Breast epithelium (tissue), 4 donors: ENCODE data around the gene OSBPL5. TPM values are rescaled to one million over a fixed set of nuclear protein-coding genes. Genes with fewer than 3 reads are reported as not detected.

ENCODE experiments used
- DNase-seq, 2 donors: peaks; one replicate each; pipeline ENCODE4 v3.0.0-alpha.2; 2019; ENCODE audit warnings: low spot score in 2 of 2
- H3K27ac ChIP-seq, 2 donors: fragments of 200-600 bp; sonication (generic) in 1 of 2; one replicate each; pipeline ENCODE4 v1.5.1; 2016 to 2019; ENCODE audit warnings: mild to moderate bottlenecking in 1 of 2
- H3K27me3 ChIP-seq, 2 donors: fragments of 200-600 bp; sonication (generic) in 1 of 2; one replicate each; pipeline versions ENCODE4 v1.5.1 to v1.6.0; 2017 to 2019; ENCODE audit warnings: control low read depth in 1 of 2, mild to moderate bottlenecking in 1 of 2
- H3K36me3 ChIP-seq: fragments of 200-600 bp; one replicate; pipeline ENCODE4 v1.5.1; 2019
- H3K4me1 ChIP-seq, 2 donors: fragments of 200-600 bp; sonication (generic); one replicate each; pipeline ENCODE4 v1.5.1; 2016 to 2019; ENCODE audit warnings: control low read depth in 1 of 2
- H3K4me3 ChIP-seq, 3 donors: fragments of 200-600 bp; sonication (generic); 1 replicate in 2 of 3; 2 replicates in 1 of 3; pipeline ENCODE4 v1.5.1; 2016 to 2019; ENCODE audit warnings: mild to moderate bottlenecking in 3 of 3, moderate library complexity in 2 of 3
- H3K9me3 ChIP-seq, 2 donors: fragments of 200-600 bp; sonication (generic) in 1 of 2; one replicate each; pipeline ENCODE4 v1.5.1; 2016 to 2019; ENCODE audit warnings: control low read depth in 1 of 2
- POLR2A ChIP-seq: fragments of 450-650 bp; IDR thresholded peaks from one replicate; pipeline ENCODE4 v1.6.1; 2016; ENCODE audit warnings: antibody characterized with exemption, mild to moderate bottlenecking, moderate library complexity
- POLR2AphosphoS5 ChIP-seq, 3 donors: sonication (generic); formaldehyde crosslinking; IDR thresholded peaks; one replicate each; pipeline ENCODE4 v1.6.1; 2017; ENCODE audit warnings: antibody characterized with exemption in 3 of 3
- intact Hi-C: fragments of 100-400 bp; cut with DNase I; formaldehyde crosslinking; loops from one replicate; pipeline ENCODE4 v1.15.1; 2023; ENCODE audit warnings: low total_unique reads
- total RNA-seq, 3 donors: library from RNA; depleted of rRNA; stranded (reverse); fragments of >200 nt; gene quantifications; one replicate each; pipeline ENCODE4 v1.1.0, GENCODE V29; 2016
- TF ChIP-seq, protein P1 (sequence below), 3 donors: fragments of 450-650 bp; IDR thresholded peaks; one replicate each; pipeline ENCODE4 v1.5.1; 2016 to 2017; ENCODE audit warnings: antibody characterized with exemption in 3 of 3, mild to moderate bottlenecking in 3 of 3, moderate library complexity in 3 of 3

OSBPL5 gene
- total RNA-seq, 3 donors from 2014 or later, result 25.3 to 64.2 (median 27.8) TPM

DNA sequence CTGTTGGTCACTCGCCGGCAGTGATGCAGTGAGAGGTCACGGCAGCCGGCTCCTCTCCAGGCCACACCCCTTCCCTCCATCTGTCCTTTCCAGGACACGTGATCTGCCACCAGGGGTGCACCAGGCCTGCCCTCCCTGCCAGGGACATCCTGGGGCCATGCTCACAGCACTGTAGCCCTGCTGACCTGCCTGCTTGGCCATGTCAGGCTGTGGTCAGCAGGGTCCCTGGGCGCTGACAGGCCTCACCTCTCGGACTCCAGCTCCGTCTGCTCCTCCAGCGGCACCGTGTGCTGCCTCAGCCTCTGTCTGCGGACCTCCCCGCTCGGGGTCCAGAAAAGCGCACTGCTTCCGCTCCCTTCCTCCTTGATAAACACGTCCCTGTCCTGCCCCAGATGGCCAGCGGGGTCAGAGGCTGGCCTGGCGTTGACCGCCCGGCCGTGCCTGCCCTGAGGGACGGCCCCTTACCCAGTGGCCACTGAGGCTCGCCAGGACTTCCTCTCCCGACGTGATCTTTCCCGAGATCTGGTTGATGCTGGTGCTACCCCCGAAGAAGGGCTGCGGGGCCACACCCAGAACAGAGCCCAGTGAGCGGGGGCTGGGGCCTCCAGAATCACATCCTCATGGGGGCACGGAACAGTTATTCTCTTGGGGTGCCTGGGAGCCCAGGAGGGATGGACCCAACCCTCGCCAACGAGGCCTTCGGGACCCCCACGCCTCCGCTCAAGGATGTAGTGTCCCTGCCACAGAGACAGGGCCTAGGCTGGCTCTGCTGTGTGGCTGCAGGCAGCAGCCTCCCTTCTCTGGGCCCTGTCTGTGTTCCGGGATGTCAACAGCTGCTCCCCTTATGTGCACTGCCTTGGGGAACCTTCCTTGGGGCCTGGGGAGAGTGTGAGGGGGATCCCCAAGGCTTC is 71.6 kb downstream of the OSBPL5 start:
- H3K27me3 ChIP-seq, result no peaks in the 10 kb centered on the region
- H3K27ac ChIP-seq, result peak overlapping the region in 1 of 2 donors; percentile 63
- H3K4me1 ChIP-seq, result no peaks in the 10 kb centered on the region
- DNase-seq, result peak in 1 of 2 donors; percentile 31
- no peaks in the 10 kb centered on the region for H3K9me3 ChIP-seq
- intact Hi-C loops, result loop anchor here (5.0 to 10.0 kb wide), 2 partner anchors 56 to 1819 kb away; no protein-coding TSS in a partner anchor
- H3K36me3 ChIP-seq, result no peaks in the 10 kb centered on the region
- H3K4me3 ChIP-seq, result no peak overlapping the region
- TF ChIP-seq, protein P1, sequence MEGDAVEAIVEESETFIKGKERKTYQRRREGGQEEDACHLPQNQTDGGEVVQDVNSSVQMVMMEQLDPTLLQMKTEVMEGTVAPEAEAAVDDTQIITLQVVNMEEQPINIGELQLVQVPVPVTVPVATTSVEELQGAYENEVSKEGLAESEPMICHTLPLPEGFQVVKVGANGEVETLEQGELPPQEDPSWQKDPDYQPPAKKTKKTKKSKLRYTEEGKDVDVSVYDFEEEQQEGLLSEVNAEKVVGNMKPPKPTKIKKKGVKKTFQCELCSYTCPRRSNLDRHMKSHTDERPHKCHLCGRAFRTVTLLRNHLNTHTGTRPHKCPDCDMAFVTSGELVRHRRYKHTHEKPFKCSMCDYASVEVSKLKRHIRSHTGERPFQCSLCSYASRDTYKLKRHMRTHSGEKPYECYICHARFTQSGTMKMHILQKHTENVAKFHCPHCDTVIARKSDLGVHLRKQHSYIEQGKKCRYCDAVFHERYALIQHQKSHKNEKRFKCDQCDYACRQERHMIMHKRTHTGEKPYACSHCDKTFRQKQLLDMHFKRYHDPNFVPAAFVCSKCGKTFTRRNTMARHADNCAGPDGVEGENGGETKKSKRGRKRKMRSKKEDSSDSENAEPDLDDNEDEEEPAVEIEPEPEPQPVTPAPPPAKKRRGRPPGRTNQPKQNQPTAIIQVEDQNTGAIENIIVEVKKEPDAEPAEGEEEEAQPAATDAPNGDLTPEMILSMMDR (IDR thresholded peaks at IDR 0.05), result no peak
- no peak for TF ChIP-seq POLR2A
- TF ChIP-seq POLR2AphosphoS5 (IDR thresholded peaks at IDR 0.05), result no peak

DNA sequence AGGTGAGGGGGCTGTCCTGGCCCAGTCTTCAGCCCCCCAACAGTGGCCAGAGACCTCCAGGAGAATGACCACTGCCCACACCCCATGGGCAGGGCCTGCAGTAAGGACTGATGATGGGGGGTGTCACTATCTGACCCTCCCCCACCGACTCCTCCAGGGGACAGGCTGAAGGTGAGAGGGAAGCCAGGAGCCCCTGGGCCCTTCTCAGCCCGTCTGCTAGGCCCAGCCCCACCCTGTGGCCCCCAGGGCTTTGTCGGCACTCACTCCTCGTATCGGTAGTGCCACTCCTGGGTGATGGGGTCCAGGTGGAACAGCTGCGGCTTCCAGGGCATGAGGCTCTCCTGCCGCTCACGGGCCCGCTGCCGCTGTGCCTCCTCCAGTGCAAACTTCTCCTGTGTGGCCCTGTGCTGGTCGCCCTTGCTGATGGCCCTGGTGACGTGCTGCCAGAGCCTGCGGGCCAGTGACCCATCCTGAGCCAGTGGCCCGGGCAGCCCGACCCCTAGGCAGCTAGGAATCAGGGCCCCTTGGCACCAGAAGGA is 72.4 kb downstream of the OSBPL5 start:
- peak overlapping the region in 1 of 2 donors; percentile 63 for H3K27ac ChIP-seq
- no peaks in the 10 kb centered on the region for H3K4me1 ChIP-seq
- H3K9me3 ChIP-seq, result no peaks in the 10 kb centered on the region
- no peaks in the 10 kb centered on the region for H3K36me3 ChIP-seq
- H3K4me3 ChIP-seq, result no peak overlapping the region
- H3K27me3 ChIP-seq, result no peaks in the 10 kb centered on the region
- intact Hi-C loops, result loop anchor here (5.0 to 10.0 kb wide), 2 partner anchors 55 to 1818 kb away; no protein-coding TSS in a partner anchor
- no peak for DNase-seq
- TF ChIP-seq POLR2A (no peak), POLR2AphosphoS5 (IDR thresholded peaks at IDR 0.05) (no peak)
- TF ChIP-seq, protein P1 (IDR thresholded peaks at IDR 0.05), result no peak

DNA sequence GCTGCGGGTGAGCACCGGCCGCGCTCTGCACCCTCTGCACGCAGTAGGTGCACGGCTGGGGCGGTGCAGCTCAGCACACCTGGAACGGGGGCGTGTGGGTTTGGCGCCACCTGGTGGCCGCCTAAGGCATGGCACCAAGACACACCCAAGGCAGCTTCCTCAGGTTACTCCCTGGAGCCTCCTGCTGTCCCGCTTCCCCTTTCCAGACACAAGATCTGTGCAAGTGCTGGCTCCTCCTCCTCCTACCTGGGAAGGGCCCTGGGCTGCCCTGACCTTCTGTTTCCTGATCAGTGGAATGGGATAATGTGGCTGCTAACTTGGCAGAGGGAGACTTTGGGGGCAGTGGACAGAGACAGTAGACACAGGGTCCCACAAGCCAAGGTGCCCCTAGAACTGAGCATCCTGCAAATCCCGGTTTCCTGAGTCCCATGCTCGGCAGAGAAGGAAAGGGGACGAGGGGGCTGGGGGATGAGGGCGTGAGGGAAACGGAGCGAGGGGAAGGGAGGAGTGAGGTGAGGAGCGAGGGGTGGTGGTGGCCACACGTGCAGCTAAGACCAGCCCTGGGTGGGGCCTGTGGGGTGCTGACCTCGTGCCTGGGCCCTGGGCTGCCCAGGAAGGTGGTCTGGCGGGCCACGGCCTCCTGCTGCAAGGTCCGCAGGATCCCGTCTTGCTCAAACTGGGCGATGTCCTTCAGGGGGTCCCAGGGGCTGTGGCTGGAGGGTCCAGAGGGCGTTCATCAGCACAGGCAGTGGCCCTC is 73.1 kb downstream of the OSBPL5 start:
- intact Hi-C loops, result loop anchor here (5.0 to 10.0 kb wide), 2 partner anchors 55 to 1817 kb away; no protein-coding TSS in a partner anchor
- DNase-seq, result peak; percentile 53 to 71

DNA sequence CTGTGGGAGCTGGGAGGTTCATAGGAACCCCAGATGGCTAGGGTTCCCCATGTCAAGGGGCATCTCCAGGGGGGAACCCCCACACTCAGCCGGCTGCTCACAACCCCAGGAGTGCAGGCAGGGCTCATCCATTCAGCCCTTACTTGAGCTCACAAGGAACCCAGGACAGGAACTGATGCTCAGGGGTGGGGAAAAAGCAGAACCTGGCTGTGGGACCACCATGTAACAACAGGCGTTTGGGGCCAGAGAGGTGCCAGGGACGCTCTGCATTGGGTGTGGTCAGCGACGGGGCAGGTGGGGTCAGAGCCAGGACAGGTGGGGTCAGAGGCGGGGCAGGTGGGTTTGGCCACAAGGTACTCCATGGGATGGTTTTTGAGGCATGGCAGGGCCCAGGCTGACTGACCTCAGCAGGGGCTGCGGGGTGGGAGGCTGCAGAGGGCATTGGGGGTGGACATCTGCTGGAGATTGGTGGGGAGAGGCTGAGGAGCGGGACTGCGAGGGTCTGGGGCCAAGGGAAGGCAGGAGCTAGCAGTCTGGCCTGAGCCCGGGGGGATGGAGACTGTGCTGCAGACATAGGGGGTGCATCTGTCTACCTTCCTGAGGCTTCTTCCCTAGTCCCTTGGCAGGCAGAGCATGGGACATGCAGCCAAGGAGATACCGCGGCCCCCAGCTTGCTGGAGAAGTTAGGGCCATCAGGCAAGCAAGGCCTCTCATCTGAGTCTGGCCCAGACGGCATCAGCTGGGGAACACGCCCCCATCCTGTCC is 73.8 kb downstream of the OSBPL5 start:
- TF ChIP-seq, protein P1 (IDR thresholded peaks at IDR 0.05), result no peak
- TF ChIP-seq POLR2AphosphoS5 (IDR thresholded peaks at IDR 0.05), result no peak
- no peak for TF ChIP-seq POLR2A
- no peaks in the 10 kb centered on the region for H3K36me3 ChIP-seq
- H3K27ac ChIP-seq, result no peak overlapping the region
- no peaks in the 10 kb centered on the region for H3K4me1 ChIP-seq
- no peak for DNase-seq
- intact Hi-C loops, result loop anchor here (5.0 to 10.0 kb wide), 2 partner anchors 54 to 1816 kb away; no protein-coding TSS in a partner anchor
- no peak overlapping the region for H3K4me3 ChIP-seq
- H3K9me3 ChIP-seq, result no peaks in the 10 kb centered on the region
- no peaks in the 10 kb centered on the region for H3K27me3 ChIP-seq

More for the DNA sequence above, 73.1 kb downstream of the OSBPL5 start:
- H3K9me3 ChIP-seq, result no peaks in the 10 kb centered on the region
- H3K4me3 ChIP-seq, result no peak overlapping the region
- no peaks in the 10 kb centered on the region for H3K36me3 ChIP-seq
- H3K4me1 ChIP-seq, result no peaks in the 10 kb centered on the region
- H3K27me3 ChIP-seq, result no peaks in the 10 kb centered on the region
- TF ChIP-seq POLR2A (no peak), POLR2AphosphoS5 (IDR thresholded peaks at IDR 0.05) (peak in 2 of 3 donors; percentile 24 to 33)
- TF ChIP-seq, protein P1 (IDR thresholded peaks at IDR 0.05), result peak; percentile 97 to 98 (median 98)
- peak overlapping the region in 1 of 2 donors; percentile 63 for H3K27ac ChIP-seq
